Measurements from ENCODE around the gene CCDC188. TPM values are rescaled to one million over a fixed set of nuclear protein-coding genes. Genes with fewer than 3 reads are reported as not detected.

The CCDC188 gene
- total RNA-seq = 1 to 10 TPM in 1 of 2 donors, under 1 TPM in 1; 1.00 to 2.5 TPM
- long read RNA-seq, donor 1, partial matches to known transcripts = 0 of 1 reads
- long read RNA-seq, donor 1, other reads (novel, unspliced or antisense) = 1 of 1 reads
- long read RNA-seq, donor 2 = 0 reads

DNA sequence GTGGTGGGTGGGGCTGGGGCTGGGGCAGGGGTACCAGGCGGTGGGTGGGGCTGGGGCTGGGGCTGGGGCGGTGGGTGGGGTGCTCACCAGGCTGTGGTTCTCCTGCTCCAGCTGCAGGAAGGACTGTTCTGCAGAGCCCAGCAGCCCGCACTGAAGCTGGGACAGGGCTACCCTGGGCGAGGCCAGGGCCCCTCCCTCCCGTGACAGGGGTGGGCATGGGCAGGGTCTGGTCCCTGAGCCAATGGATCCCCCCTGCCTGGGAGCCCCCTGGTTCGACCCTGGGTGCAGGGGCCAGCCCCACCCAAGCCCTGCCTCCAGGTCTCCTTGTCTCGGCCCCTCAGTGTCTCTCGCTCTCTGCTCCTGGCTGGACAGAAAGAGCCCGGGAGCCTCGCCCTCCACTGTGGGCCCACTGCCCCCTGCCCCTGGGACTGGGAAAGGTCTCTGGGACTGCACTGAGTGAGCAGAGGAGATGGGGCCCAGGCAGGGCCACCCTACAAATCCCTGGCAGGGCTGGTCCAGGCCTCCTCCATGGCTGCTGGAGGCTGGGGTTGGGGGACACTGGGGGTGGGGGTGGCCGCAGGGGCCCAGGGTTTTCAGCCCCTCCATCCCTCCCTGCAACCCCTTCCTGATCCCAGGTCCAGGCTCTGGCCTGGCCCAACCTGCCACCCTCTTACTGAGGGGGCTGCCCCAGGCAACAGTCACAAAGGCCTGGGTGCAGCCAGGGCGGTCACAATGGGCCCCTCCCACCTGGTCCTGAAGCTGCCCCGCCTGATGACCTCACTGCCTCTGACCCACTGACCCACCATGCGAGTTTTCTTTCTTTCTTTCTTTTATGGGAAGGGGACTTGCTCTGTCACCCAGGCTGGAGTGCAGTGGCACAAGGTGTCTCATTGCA is at the start of gene CCDC188:
Gene CCDC188, minus strand, starts transcription at position 675 of the 895 bp plus-strand sequence. Its CDS starts 69 bp downstream, at position 606.
- intact Hi-C loops (cut with DNase I) = no loop called here
- no peak for DNase-seq (ENCODE audit: low spot score)

DNA sequence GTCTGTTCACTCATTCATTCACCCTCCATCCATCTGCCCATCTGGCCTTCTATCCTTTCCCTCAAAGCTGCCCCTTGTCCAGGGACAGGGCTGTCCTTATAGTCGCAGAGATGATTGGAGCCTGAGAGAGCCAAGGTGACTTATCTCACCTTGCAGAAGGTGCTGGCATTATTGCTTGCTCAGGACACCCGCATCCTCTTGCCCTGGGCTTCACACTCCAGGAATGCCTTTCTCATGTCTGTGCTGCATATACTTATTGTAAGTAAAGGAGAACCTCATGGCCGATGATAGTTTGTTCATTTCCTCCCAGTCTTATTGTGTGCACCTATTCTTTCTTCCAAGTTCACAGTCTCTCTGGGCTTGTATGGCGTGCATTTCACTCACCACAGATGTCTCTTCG is 49.1 kb upstream of the CCDC188 start:
- intact Hi-C loops (cut with DNase I) = no loop called here
- DNase-seq (ENCODE audit: low spot score) = no peak

DNA sequence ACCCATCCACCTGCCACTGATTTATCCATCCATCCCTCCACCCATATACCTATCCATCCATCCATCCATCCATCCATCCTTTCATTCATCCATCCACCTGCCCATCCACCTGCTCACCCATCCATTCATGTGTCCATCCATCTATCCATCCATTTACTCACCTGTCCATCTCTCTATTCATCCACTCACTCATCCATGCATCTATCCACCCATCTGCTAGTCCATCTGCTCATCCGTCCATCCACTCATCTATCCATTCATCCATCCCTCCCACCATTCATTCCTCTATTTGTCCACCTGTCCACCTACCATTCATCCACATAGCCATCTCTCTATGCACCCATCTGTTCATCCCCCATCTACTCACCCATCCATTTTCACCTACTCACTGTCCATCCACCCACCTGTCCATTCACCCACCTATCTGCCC is 48.6 kb upstream of the CCDC188 start:
- DNase-seq (ENCODE audit: low spot score) = no peak
- intact Hi-C loops (cut with DNase I) = no loop called here

DNA sequence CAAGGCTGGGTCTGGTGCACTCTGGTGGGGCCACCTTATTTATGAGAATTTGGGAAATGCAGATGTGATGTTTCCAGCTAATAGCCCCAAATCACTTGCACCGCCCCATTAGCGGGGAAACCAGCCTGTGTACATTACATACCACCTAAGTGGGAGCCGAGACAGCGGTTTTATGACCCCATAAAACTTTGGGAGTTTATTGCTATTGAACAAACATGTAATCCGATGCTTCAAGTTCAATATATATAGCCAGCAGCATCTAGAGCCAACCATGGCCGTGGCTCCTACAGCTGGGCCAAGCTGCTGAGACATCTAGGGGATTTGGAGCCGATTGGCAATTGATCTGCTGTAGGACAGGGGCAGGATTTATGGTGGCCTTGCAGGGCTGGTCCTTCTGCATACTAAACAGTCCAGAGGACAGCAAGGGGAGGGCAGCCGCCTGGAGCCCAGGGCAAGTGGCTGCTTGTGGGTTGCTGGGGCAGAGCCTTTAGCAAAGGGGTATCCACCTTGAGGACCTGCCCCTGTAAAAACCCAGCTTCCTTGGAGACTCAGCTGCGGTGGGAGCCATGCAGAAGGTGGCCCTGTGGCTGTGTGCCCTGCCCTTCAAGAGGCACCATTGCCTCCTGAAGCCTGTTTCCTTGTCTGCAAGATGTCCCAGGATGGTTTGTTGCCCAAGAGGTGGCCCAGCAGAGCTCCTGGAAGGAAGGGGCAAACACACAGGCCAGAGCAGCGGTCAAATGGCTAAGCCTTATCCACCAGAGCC is 47.9 kb upstream of the CCDC188 start:
- intact Hi-C loops (cut with DNase I) = no loop called here

DNA sequence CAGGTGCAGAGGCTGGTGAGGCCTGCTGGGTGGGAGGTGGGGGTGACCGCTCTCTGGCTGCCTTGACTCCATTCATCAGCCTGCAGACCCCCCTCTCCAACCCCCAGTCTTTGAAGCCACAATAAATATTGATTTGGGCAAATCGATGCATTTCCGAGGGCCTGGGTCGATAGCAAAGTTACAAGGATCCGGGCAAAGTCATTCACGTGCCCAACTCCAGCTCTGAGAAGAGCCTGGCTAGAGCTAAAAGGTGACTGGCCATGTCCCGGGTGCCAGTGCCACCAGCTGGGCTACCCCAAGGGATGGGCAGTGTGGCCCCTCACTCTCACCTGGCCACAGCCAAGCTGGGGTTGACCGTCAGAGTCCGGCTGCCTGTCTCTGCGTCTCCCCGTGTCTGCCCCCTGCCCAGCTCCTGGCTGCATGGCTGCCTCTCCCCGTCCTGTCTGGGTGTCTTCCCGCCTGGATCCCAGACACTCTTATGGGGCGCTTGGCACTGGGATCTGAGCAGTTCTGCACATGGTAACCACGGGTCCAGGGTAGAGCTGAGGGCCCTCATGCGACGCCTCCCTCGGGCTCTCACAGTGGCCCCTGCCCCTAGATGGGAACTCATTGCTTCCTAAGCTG is 46.7 kb upstream of the CCDC188 start:
- DNase-seq (ENCODE audit: low spot score) = no peak

More for the DNA sequence above, 47.9 kb upstream of the CCDC188 start:
- DNase-seq (ENCODE audit: low spot score) = no peak

DNA sequence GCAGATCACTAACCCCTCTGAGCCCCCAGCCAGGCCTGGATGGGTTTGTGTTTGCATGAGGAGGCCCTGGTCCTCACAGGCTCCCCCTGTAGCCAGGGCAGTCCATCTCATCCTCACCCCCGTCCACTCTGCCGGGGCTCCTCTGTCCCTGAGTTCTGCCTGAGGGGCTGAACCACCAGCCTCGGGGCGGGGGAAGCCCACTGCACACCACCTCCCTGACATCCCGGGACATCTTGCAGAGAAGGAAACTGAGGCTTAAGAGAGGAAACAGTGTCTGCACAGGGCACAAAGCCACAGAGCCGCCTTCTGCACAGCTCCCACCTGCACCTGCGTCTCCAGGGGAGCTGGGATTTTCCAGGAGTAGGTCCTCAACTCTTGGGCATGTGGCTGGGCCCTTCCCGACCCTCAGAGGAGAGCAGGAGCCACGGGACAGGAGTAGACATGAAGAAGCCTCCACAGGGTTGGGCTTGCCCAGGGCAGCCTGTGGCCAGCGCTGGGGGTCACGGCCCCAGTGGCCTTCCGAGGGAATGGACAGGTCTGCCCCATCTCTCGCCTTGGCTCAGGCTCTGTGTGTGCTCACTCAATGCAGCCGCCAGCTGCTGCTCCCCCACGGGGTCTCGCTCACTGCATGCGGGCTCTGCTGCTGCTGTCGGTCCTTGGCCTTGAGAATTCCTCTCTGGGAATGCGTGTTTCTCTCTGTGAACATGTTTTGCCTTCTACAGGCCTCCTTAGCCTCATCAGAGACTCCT is 45.4 kb upstream of the CCDC188 start:
- no peak for DNase-seq (ENCODE audit: low spot score)
- intact Hi-C loops (cut with DNase I) = no loop called here

More for the DNA sequence above, 46.7 kb upstream of the CCDC188 start:
- intact Hi-C loops (cut with DNase I) = loop anchor here in 1 of 2 donors (1.0 kb wide), 1 partner anchor 21 kb away; no protein-coding TSS in a partner anchor

DNA sequence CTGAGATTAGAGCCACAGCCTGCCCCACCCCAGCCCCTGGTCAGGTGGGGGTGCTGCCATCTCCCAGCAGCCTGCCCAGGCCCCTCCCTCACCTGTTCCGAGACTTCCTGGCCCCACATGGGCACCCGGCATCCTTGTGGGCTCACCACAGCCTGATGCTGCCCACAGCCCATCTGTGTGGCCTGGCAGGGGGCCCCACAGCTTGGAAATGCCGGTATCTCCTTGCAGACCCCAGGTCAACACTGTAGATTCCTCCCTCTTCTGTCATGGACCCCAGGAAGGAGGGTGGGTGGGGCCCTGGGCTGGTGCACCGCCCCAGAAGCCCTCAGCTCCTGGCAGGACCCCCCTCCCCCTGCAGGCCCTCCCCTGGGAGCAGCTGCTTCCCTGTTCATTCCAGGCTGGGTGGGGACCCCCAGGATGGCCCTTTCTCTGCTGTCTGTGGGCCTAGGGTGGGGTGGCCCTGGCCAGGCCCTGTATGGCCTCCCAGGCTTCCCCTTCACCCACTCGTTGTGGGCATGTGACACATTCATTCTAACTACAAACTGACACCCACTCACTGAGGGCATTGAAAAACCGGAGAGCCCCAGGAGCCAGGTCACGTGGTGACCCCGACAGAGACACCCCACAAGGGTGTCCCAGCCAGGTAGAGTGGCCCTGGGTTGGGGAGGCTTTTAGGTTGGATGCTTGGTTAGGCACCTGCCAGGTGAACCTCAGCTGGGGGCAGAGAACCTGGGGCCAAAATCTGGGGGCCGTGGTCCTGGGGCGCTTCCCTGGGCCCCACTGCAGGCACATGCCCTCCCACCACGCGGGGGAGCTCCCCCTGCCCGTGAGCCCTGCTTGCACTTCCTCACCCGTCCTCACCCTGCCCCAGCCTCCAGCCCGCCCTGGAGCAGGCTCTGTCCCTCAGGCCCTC is 44.1 kb upstream of the CCDC188 start:
- intact Hi-C loops (cut with DNase I) = loop anchor here in 1 of 2 donors (5.0 kb wide), 1 partner anchor 37 kb away; no protein-coding TSS in a partner anchor
- DNase-seq (ENCODE audit: low spot score) = no peak

DNA sequence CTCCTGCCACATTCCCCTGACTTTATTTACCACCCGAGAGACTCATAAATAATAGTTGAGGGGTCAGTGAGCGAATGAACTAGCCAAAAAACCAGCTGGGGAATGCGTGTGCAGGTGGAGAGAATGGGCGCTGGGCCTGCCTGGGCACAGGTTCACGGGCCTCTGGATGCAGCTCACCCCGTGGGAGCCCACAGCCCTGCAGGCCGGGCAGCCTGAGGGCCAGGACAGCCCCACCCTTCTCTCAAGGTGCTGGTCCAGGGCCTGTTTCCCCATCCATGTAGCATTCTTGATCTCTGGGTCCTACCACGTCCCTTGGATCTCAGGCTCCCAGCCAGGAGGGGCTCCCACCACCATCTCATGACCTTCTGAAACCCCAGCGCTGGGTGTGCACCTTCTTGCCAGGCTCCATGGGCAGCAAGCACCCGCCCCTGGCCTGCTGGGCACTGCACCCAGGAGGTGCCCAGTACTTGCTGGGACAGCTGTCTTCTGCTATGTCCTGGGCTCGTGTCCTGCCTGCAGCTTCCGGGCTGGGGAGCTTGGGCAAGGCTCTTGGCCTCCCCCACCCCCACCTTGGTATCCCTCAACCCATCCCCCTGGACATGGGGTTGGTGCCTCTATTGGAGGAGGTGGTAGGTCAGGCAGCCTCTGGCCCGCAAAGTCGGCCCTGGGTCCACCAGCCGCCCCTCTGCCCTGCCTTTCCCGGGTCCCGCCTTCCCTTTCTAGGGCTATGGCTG is 43.1 kb upstream of the CCDC188 start:
- DNase-seq (ENCODE audit: low spot score) = no peak
- intact Hi-C loops (cut with DNase I) = loop anchor here in 1 of 2 donors (5.0 kb wide), 1 partner anchor 38 kb away; no protein-coding TSS in a partner anchor

DNA sequence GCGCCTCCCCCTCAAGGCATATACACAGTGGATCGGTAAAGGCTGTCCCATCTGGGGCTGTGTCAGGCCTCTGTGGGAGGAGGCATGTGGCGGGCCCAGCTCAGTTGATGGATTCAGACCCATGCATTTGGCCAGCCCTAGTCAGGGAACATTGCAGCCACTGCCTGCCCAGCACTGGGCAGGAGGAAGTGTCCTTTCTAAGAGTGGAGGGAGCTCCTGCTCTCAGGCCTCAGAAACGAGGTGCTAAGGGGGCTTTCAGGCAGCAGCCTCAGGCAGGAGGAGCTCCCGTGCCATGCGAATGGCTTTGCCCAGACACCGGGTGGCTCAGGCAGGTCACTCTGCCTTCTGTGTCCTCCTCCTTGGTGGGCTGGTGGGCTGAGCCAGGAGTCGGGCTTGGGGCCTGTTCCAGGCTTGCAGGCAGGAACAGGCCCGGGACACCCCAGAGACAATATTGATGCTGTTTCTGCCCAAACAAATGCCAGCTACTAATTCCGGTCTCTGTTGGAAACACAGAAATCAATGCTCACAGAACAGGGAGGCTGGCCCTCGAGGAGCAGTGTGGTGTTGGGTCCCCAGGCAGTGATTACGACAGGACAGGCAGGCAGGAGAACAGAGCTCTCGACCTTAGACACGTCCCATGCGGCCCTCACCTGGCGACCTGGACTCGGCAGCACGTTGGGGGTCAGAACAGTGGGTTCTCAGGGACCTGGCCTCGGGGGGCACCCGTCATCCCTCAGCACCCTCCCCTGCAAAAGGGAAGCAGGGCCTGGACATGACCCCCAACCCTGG is 42.3 kb upstream of the CCDC188 start:
- no peak for DNase-seq (ENCODE audit: low spot score)
- intact Hi-C loops (cut with DNase I) = loop anchor here in 1 of 2 donors (5.0 kb wide), 1 partner anchor 39 kb away; no protein-coding TSS in a partner anchor

DNA sequence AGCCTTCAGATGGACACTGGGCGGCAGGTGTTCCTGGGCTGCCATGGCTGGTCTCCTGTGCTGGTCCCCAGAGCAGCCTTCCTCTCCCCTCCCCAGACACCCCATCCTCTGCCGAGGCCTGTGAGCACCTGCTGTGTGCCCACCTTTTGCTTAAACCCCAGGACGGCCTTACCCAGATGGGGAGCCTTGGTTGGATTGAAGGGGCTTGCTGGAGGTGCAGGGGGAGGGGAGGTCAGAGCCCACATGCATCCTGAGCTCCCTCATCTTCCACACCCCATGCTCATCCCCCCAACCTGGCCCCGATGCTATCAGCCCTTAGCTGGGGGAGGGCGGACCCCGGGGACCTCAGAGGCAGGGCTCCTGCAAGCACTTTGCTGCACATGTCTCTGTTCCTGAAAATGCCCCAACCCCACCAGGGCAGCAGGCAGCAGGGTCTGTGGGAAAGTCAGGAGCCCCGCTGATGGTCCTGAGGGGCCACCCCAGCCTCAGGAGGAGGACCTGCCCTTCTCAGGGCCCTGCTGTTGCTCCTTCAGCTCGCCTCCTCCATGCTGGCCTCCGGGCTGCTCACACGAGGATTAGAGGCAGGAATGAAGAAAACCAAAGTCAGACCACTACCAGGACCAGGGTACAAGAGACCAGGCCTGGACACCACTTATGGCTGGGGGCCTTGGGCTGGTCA is 41.6 kb upstream of the CCDC188 start:
- intact Hi-C loops (cut with DNase I) = loop anchor here in 1 of 2 donors (5.0 kb wide), 1 partner anchor 40 kb away; no protein-coding TSS in a partner anchor
- no peak for DNase-seq (ENCODE audit: low spot score)

DNA sequence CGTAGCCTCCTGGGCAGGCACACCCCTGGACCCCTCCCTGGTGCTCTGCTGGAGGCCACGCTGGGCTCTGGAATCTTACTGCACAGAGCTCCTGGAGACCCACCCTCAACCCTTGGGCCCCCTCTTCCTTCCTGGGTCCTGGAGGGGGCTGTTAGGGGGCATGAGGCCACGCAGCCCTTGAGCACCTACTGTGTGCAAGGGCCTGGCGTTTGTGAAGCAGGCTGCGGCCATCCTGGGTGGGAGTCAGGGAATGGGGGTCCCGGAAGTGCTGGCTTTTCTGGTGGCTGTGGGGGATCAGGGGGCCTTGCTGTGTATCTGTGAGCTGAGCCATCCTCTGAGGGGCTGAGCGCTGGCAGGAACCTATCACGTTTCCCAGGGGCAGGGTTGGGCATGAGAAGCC is 40.9 kb upstream of the CCDC188 start:
- no peak for DNase-seq (ENCODE audit: low spot score)
- intact Hi-C loops (cut with DNase I) = loop anchor here in 1 of 2 donors (5.0 kb wide), 1 partner anchor 40 kb away; no protein-coding TSS in a partner anchor

DNA sequence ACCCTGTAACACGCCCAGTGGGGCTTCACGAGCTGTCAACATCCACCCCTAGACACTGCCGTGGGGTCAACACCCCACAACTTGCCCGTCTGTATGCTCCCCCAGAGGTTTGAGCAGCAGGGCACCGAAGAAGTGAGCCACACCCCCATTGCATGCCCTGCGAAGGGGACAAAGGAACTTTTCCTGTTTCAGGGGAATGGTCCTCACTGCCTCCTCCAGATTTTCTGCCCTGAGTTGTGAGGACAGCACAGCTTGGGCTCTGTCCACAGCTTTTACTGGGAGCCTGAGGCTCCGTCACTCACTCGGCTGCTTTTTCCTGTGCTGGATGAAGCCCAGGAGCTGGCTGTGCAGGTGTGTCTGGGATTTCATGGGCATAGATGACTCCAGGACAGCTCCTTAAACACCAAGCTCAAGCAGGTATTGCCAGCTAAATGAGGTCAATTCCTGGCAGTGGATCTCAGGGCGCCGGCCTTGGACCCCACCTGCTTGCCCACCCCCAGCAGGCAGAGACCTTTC is 40.2 kb upstream of the CCDC188 start:
- intact Hi-C loops (cut with DNase I) = loop anchor here in 1 of 2 donors (5.0 kb wide), 1 partner anchor 41 kb away; no protein-coding TSS in a partner anchor

DNA sequence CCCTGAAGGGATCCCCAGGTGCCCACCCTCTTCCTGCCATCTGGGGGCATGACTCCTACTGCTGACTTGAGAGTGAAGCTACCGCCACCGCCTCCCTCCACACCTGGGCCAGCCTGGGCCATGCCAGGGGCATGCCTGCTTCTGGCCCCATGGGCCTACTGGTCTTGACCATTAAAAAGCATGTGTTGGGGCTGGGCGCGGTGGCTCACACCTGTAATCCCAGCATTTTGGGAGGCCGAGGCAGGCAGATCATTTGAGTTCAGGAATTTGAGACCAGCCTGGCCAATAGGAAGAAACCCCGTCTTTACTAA is 37.7 kb upstream of the CCDC188 start:
- intact Hi-C loops (cut with DNase I) = no loop called here
- DNase-seq (ENCODE audit: low spot score) = no peak

More for the DNA sequence above, 40.2 kb upstream of the CCDC188 start:
- DNase-seq (ENCODE audit: low spot score) = no peak

DNA sequence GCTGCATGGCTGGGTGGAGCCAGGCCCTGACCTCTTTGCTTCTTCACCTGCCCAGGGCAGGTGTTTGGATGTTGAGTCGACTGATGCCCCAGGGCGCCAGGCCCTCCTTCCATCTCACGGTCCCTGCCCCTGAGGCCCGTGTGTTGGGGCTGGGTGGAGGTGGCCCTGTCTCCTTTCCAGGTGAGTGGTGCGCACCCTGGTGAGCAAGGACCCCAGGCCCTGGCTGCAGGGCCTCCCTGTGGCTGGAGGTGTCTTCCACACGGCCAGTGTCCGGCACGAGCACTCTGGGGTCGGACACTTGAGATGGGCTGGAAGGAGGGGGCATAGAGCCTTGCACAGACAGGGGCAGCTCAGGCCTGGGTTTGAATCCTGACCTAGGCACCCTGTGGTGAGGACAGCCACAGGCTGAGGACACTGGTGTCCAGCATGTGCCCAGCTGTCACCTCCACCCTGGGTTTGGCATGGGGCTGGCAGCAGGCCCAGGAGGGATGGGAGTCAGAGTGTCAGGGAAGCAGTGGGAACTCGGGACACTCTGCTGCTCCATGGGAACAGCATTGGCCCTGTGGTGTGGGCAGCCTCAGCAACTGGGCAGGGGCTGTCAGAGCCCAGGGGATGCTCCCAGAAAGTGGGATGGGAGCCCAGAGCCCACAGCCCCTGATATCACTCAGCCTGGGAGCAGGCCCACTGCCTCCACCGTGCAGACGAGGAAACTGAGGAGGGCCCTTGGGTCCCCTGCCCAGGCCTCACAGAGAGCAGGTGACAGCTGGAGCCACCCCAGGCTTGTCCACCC is 37.1 kb upstream of the CCDC188 start:
- intact Hi-C loops (cut with DNase I) = loop anchor here in 1 of 2 donors (1.0 kb wide), 1 partner anchor 29 kb away; no protein-coding TSS in a partner anchor
- no peak for DNase-seq (ENCODE audit: low spot score)
